Karpas-422 (cell line): ENCODE data around the gene SMAD1. TPM values are rescaled to one million over a fixed set of nuclear protein-coding genes. Genes with fewer than 3 reads are reported as not detected.

ENCODE experiments used
- DNase-seq: peaks from one replicate; pipeline ENCODE4 v3.0.0-alpha.2; 2015
- H2AFZ ChIP-seq: fragments of 200-600 bp; sonication (generic); 2 replicates; pipeline ENCODE4 v1.6.1; 2014; ENCODE audit warnings: antibody characterized with exemption, low read length, mixed read lengths
- H3K27ac ChIP-seq: fragments of 200-600 bp; sonication (generic); 2 replicates; pipeline ENCODE4 v1.5.1; 2014; ENCODE audit warnings: mild to moderate bottlenecking, low read length, moderate library complexity
- H3K27me3 ChIP-seq: fragments of 200-600 bp; sonication (generic); 2 replicates; pipeline ENCODE4 v1.6.1; 2014; ENCODE audit warnings: low read length, mixed read lengths
- H3K36me3 ChIP-seq: fragments of 200-600 bp; sonication (generic); 2 replicates; pipeline ENCODE4 v1.6.1; 2014; ENCODE audit warnings: low read length, mixed read lengths; ENCODE audit not compliant: insufficient read depth
- H3K4me1 ChIP-seq: fragments of 200-600 bp; sonication (generic); 2 replicates; pipeline ENCODE4 v1.6.1; 2014; ENCODE audit warnings: mild to moderate bottlenecking, low read length, mixed read lengths
- H3K4me2 ChIP-seq: fragments of 200-600 bp; sonication (generic); 2 replicates; pipeline ENCODE4 v1.6.1; 2014; ENCODE audit warnings: low read length, low read depth, mild to moderate bottlenecking; ENCODE audit not compliant: poor library complexity, severe bottlenecking
- H3K4me3 ChIP-seq: fragments of 200-600 bp; sonication (generic); 2 replicates; pipeline ENCODE4 v1.5.1; 2014; ENCODE audit warnings: mild to moderate bottlenecking, antibody characterized with exemption, low read length, mixed read lengths
- H3K79me2 ChIP-seq: fragments of 200-600 bp; sonication (generic); 2 replicates; pipeline ENCODE4 v1.6.1; 2014; ENCODE audit warnings: mild to moderate bottlenecking, low read length, mixed read lengths
- H3K9ac ChIP-seq: fragments of 200-600 bp; sonication (generic); 2 replicates; pipeline ENCODE4 v1.6.0; 2014; ENCODE audit warnings: low read length
- H3K9me2 ChIP-seq: fragments of 200-600 bp; sonication (generic), shearing (Covaris generic); replicated peaks from 2 replicates; pipeline ENCODE4 v1.6.0; 2014; ENCODE audit warnings: mild to moderate bottlenecking, low read length, moderate library complexity; ENCODE audit not compliant: insufficient read depth
- H3K9me3 ChIP-seq: fragments of 300-700, 200-600 bp; sonication (generic); 2 replicates; pipeline ENCODE4 v1.6.1; 2014; ENCODE audit warnings: low read length, mixed read lengths
- H4K20me1 ChIP-seq: fragments of 200-600 bp; sonication (generic); 2 replicates; pipeline ENCODE4 v1.6.1; 2014; ENCODE audit warnings: mild to moderate bottlenecking, antibody characterized with exemption, low read length, low read depth; ENCODE audit not compliant: insufficient read depth
- total RNA-seq: library from RNA; depleted of rRNA; stranded (reverse); fragments of >200 nt; shearing (Covaris generic); gene quantifications from 2 replicates; pipeline ENCODE4 v1.2.3, GENCODE V29; 2014; ENCODE audit warnings: low replicate concordance

The SMAD1 gene
- total RNA-seq, 1 experiment from 2014 or later: not detected

- no peak overlapping the region for H3K27ac ChIP-seq
- H3K27me3 ChIP-seq: no peaks in the 10 kb centered on the region
- no peaks in the 10 kb centered on the region for H3K79me2 ChIP-seq
- H3K4me1 ChIP-seq: peaks cover 32% of the 10 kb centered on the region
- H3K9ac ChIP-seq: no peak overlapping the region
- H2AFZ ChIP-seq: no peak overlapping the region
- DNase-seq: no peak
- H3K36me3 ChIP-seq: no peaks in the 10 kb centered on the region
- no peaks in the 10 kb centered on the region for H4K20me1 ChIP-seq
- no peak overlapping the region for H3K4me2 ChIP-seq
- no peaks in the 10 kb centered on the region for H3K9me2 ChIP-seq
- no peak overlapping the region for H3K4me3 ChIP-seq
- no peaks in the 10 kb centered on the region for H3K9me3 ChIP-seq
Observed at GRCh38 chr4:145490796-145491195, 9.1 kb downstream of the SMAD1 start.

GRCh38 chr4:145492376-145492775 is 10.7 kb downstream of the SMAD1 start:
- H3K4me2 ChIP-seq: no peak overlapping the region
- no peak overlapping the region for H3K9ac ChIP-seq
- H3K79me2 ChIP-seq: no peaks in the 10 kb centered on the region
- no peaks in the 10 kb centered on the region for H3K27me3 ChIP-seq
- H3K9me2 ChIP-seq: no peaks in the 10 kb centered on the region
- H2AFZ ChIP-seq: no peak overlapping the region
- DNase-seq: no peak
- H4K20me1 ChIP-seq: no peaks in the 10 kb centered on the region
- H3K4me3 ChIP-seq: no peak overlapping the region
- H3K36me3 ChIP-seq: no peaks in the 10 kb centered on the region
- H3K27ac ChIP-seq: no peak overlapping the region
- H3K4me1 ChIP-seq: peaks cover 18% of the 10 kb centered on the region
- no peaks in the 10 kb centered on the region for H3K9me3 ChIP-seq

- Histone ChIP-seq H3K9ac (no peak overlapping the region), H3K4me1 (peaks cover 10% of the 10 kb centered on the region), H3K9me2 (no peaks in the 10 kb centered on the region), H4K20me1 (no peaks in the 10 kb centered on the region), H3K4me2 (no peak overlapping the region), H2AFZ (no peak overlapping the region), H3K27me3 (no peaks in the 10 kb centered on the region), H3K79me2 (no peaks in the 10 kb centered on the region), H3K27ac (no peak overlapping the region), H3K9me3 (no peaks in the 10 kb centered on the region), H3K36me3 (no peaks in the 10 kb centered on the region), H3K4me3 (no peak overlapping the region)
- no peak for DNase-seq
Observed at GRCh38 chr4:145493166-145493565, 11.5 kb downstream of the SMAD1 start.

- Histone ChIP-seq H3K4me3 (no peak overlapping the region), H2AFZ (no peak overlapping the region), H3K36me3 (no peaks in the 10 kb centered on the region), H3K27ac (no peak overlapping the region), H3K9me2 (no peaks in the 10 kb centered on the region), H3K27me3 (no peaks in the 10 kb centered on the region), H3K4me1 (no peaks in the 10 kb centered on the region), H3K9me3 (no peaks in the 10 kb centered on the region), H3K79me2 (no peaks in the 10 kb centered on the region), H3K4me2 (no peak overlapping the region), H3K9ac (no peak overlapping the region), H4K20me1 (no peaks in the 10 kb centered on the region)
- no peak for DNase-seq
Observed at GRCh38 chr4:145494666-145495270, 13.1 kb downstream of the SMAD1 start.

- no peaks in the 10 kb centered on the region for H4K20me1 ChIP-seq
- H3K27ac ChIP-seq: no peak overlapping the region
- no peak overlapping the region for H3K9ac ChIP-seq
- no peaks in the 10 kb centered on the region for H3K4me1 ChIP-seq
- no peaks in the 10 kb centered on the region for H3K36me3 ChIP-seq
- H3K79me2 ChIP-seq: no peaks in the 10 kb centered on the region
- H3K27me3 ChIP-seq: no peaks in the 10 kb centered on the region
- no peaks in the 10 kb centered on the region for H3K9me2 ChIP-seq
- H2AFZ ChIP-seq: no peak overlapping the region
- H3K9me3 ChIP-seq: no peaks in the 10 kb centered on the region
- H3K4me3 ChIP-seq: no peak overlapping the region
- DNase-seq: no peak
- H3K4me2 ChIP-seq: no peak overlapping the region
Observed at GRCh38 chr4:145496292-145496691, 14.6 kb downstream of the SMAD1 start.

GRCh38 chr4:145497199-145498149 is 15.8 kb downstream of the SMAD1 start:
- H3K4me2 ChIP-seq: no peak overlapping the region
- DNase-seq: no peak
- H4K20me1 ChIP-seq: no peaks in the 10 kb centered on the region
- no peaks in the 10 kb centered on the region for H3K9me2 ChIP-seq
- H3K27ac ChIP-seq: no peak overlapping the region
- no peak overlapping the region for H2AFZ ChIP-seq
- no peak overlapping the region for H3K9ac ChIP-seq
- no peaks in the 10 kb centered on the region for H3K9me3 ChIP-seq
- H3K36me3 ChIP-seq: no peaks in the 10 kb centered on the region
- no peaks in the 10 kb centered on the region for H3K79me2 ChIP-seq
- no peaks in the 10 kb centered on the region for H3K27me3 ChIP-seq
- H3K4me3 ChIP-seq: no peak overlapping the region
- H3K4me1 ChIP-seq: no peaks in the 10 kb centered on the region

GRCh38 chr4:145498430-145498829 is 16.8 kb downstream of the SMAD1 start:
- no peaks in the 10 kb centered on the region for H3K9me2 ChIP-seq
- H3K27ac ChIP-seq: no peak overlapping the region
- DNase-seq: no peak
- H2AFZ ChIP-seq: no peak overlapping the region
- no peaks in the 10 kb centered on the region for H3K9me3 ChIP-seq
- H3K4me3 ChIP-seq: no peak overlapping the region
- H3K79me2 ChIP-seq: no peaks in the 10 kb centered on the region
- H4K20me1 ChIP-seq: no peaks in the 10 kb centered on the region
- H3K27me3 ChIP-seq: no peaks in the 10 kb centered on the region
- no peaks in the 10 kb centered on the region for H3K36me3 ChIP-seq
- H3K4me2 ChIP-seq: no peak overlapping the region
- no peak overlapping the region for H3K9ac ChIP-seq
- no peaks in the 10 kb centered on the region for H3K4me1 ChIP-seq

- no peaks in the 10 kb centered on the region for H3K9me2 ChIP-seq
- no peak overlapping the region for H3K9ac ChIP-seq
- no peaks in the 10 kb centered on the region for H3K79me2 ChIP-seq
- no peaks in the 10 kb centered on the region for H4K20me1 ChIP-seq
- H2AFZ ChIP-seq: no peak overlapping the region
- H3K4me1 ChIP-seq: no peaks in the 10 kb centered on the region
- no peaks in the 10 kb centered on the region for H3K9me3 ChIP-seq
- H3K4me3 ChIP-seq: no peak overlapping the region
- H3K27me3 ChIP-seq: no peaks in the 10 kb centered on the region
- no peak overlapping the region for H3K4me2 ChIP-seq
- H3K27ac ChIP-seq: no peak overlapping the region
- no peaks in the 10 kb centered on the region for H3K36me3 ChIP-seq
- no peak for DNase-seq
Observed at GRCh38 chr4:145501051-145501660, 19.5 kb downstream of the SMAD1 start.
